Omental fat pad (tissue), 4 donors: ENCODE results near the gene BMP5. TPM values are rescaled to one million over a fixed set of nuclear protein-coding genes. Genes with fewer than 3 reads are reported as not detected.

Experiments
- ATAC-seq: fragments of 150-250 bp; one replicate; pipeline ENCODE4 v1.9.1; 2016; ENCODE audit warnings: mild to moderate bottlenecking, moderate library complexity; ENCODE audit not compliant: low FRiP score
- DNase-seq: peaks from one replicate; pipeline ENCODE4 v3.0.0-alpha.2; 2019; ENCODE audit warnings: low spot score
- CTCF ChIP-seq, 3 donors: fragments of 450-650 bp; IDR thresholded peaks; one replicate each; pipeline ENCODE4 v1.5.1; 2016 to 2017; ENCODE audit warnings: antibody characterized with exemption in 3 of 3, mild to moderate bottlenecking in 3 of 3, moderate library complexity in 2 of 3
- total RNA-seq, 4 donors: library from RNA; depleted of rRNA; stranded (reverse); fragments of >200 nt; gene quantifications; one replicate each; pipeline ENCODE4 v1.1.0, GENCODE V29; 2016

BMP5 gene
- total RNA-seq, 4 donors from 2014 or later: 1.4 TPM; not detected in 3

- no peak for ATAC-seq
- no peak for DNase-seq
- no peak for TF ChIP-seq CTCF (IDR thresholded peaks at IDR 0.05)
These were observed 20.8 kb upstream of the BMP5 start for GRCh38 chr6:55895972-55896730.

DNA sequence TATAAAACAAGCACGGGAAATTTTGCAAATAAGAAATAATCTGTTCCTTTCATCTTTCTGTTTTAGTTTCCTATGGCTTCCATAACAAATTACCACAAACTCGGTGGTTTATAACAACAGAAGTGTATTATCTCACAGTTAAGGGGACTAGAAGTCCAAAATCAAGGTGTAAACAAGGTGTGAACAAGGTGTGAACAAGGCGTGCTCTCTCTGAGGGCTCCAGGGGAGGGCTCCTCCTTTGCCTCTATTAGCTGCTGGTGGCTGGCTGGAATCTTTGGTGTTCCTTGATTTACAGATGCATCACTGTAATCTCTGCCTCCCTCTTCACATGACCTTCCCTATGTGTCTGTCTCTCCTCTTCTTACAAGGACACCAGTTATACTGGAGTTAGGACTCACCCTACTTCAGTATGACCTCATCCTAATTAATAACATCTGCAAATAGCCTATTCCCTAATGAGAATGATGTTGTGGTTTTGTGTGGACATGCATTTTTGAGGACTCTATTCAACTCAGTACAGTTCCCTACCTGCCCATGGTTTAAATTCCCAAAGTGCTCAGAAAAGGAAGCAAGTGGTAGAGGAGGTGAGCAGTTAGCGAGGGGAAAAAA lies 17.5 kb upstream of the BMP5 start:
- no peak for ATAC-seq
- no peak for TF ChIP-seq CTCF (IDR thresholded peaks at IDR 0.05)
- no peak for DNase-seq

GRCh38 chr6:55888917-55889316 lies 13.5 kb upstream of the BMP5 start:
- ATAC-seq (no peak), DNase-seq (no peak)
- no peak for TF ChIP-seq CTCF (IDR thresholded peaks at IDR 0.05)

DNA sequence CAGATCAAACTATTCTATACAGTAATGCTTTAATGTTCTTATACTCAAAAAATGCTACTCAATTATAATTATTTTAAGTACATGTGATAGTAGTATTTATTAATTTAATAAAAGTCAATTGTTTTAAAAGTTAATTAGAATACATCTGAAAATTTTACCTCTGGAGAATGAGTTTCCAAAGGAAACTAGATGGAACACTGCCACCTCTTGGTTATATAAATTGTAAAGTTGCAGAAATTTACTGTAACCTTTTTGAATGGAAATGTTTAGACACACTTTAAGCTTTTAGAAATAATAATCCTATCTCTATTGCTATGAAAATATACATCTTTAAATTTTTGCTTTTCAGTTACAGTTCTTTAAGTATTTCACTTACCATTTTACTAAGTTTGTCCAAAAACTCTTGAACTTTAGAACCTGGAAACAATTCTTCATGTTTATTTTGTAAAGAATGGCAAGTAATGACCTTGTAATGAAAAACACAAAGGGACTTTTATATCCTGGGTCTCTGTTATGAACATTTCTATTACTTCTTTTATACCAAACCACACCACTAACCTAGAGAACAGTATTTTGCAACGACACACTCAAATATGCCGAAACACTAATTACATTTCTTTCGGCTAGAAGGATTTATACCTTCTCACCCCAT lies 10.9 kb upstream of the BMP5 start:
- no peak for ATAC-seq
- TF ChIP-seq CTCF (IDR thresholded peaks at IDR 0.05): no peak

DNA sequence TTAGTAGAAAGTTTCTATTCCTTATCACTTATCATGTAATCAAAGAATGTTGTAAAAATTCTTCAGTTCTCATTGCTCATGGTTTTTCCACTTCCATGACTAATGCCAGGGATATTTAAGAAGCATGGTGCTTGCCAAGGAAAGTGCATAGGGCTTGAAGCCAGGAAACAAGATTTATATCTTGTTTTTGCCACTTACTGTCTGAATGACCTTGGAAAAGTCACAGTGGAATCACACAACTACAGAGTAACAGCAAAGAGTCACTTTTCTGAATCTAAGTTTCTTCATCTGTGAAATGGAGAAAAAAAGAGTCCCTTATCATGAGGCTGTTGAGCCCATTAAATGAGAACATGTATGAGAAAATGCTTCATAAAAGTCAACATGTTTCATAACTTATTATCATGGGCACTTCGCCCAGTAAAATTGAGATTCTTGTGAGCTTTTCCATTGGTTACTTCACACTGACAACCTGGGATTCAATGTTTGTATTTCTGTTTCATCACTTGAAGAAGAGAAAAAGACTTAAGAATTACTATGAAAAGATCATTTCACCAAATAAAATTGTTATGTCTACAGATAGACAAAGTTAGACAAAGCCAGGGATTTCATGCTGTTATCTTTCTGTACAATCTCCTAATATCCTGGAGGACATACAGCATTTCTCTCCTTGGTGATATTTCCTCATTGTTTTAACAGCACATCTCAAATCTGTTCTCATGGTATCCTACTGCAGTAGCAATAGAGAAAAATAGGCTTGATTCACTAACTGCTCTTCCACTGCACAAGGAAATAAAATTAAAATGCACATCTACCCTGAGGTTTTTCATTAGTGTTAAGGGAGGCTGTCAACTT lies 7.6 kb upstream of the BMP5 start:
- TF ChIP-seq CTCF (IDR thresholded peaks at IDR 0.05): no peak
- ATAC-seq: peak; percentile 64
- no peak for DNase-seq

More for the DNA sequence above, 10.9 kb upstream of the BMP5 start:
- no peak for DNase-seq

GRCh38 chr6:55877283-55877682 lies 1.9 kb upstream of the BMP5 start:
- DNase-seq: no peak
- no peak for ATAC-seq
- TF ChIP-seq CTCF (IDR thresholded peaks at IDR 0.05): no peak
